HEK293 (cell line): Measurements from ENCODE around the gene CNTN4.

Source experiments
- CTCF ChIP-seq: fragments of 450-650 bp; formaldehyde crosslinking; IDR thresholded peaks from 2 replicates; pipeline ENCODE4 v1.5.1; 2016; ENCODE audit warnings: missing biosample characterization, missing genetic modification characterization
- PRDM1 ChIP-seq: fragments of 450-650 bp; formaldehyde crosslinking; IDR thresholded peaks from 2 replicates; pipeline ENCODE4; 2016; ENCODE audit warnings: missing biosample characterization, missing genetic modification characterization
- PRDM10 ChIP-seq: fragments of 450-650 bp; formaldehyde crosslinking; IDR thresholded peaks from 2 replicates; pipeline ENCODE4 v1.5.1; 2016; ENCODE audit warnings: missing biosample characterization, missing genetic modification characterization
- ZBTB10 ChIP-seq: fragments of 450-650 bp; formaldehyde crosslinking; IDR thresholded peaks from 2 replicates; pipeline ENCODE4 v1.5.1; 2016; ENCODE audit warnings: missing biosample characterization, missing genetic modification characterization
- ZBTB21 ChIP-seq: fragments of 450-650 bp; formaldehyde crosslinking; IDR thresholded peaks from 2 replicates; pipeline ENCODE4 v1.5.1; 2017; ENCODE audit warnings: missing biosample characterization, missing genetic modification characterization
- ZIC2 ChIP-seq: fragments of 450-650 bp; formaldehyde crosslinking; IDR thresholded peaks from 2 replicates; pipeline ENCODE4 v1.5.1; 2016; ENCODE audit warnings: missing biosample characterization, missing genetic modification characterization
- ZNF10 ChIP-seq: fragments of 450-650 bp; formaldehyde crosslinking; IDR thresholded peaks from 2 replicates; pipeline ENCODE4 v1.5.1; 2017; ENCODE audit warnings: missing biosample characterization, missing genetic modification characterization
- ZNF707 ChIP-seq: fragments of 450-650 bp; formaldehyde crosslinking; IDR thresholded peaks from 2 replicates; pipeline ENCODE4 v1.5.1; 2016; ENCODE audit warnings: missing biosample characterization, missing genetic modification characterization
- ZSCAN16 ChIP-seq: fragments of 450-650 bp; formaldehyde crosslinking; IDR thresholded peaks from 2 replicates; pipeline ENCODE4 v1.5.1; 2016; ENCODE audit warnings: missing biosample characterization, missing genetic modification characterization

GRCh38 chr3:3005146-3005744 lies 906.6 kb downstream of the CNTN4 start:
- TF ChIP-seq ZSCAN16 (tag by site-specific recombination): no peak
- TF ChIP-seq CTCF (tag by site-specific recombination): no peak
- no peak for TF ChIP-seq ZNF707 (tag by site-specific recombination)
- TF ChIP-seq ZBTB21 (tag by site-specific recombination): no peak
- no peak for TF ChIP-seq PRDM10 (tag by site-specific recombination)
- no peak for TF ChIP-seq ZNF10 (tag by site-specific recombination)
- TF ChIP-seq ZIC2 (tag by site-specific recombination): no peak
- no peak for TF ChIP-seq PRDM1 (tag by site-specific recombination)
- no peak for TF ChIP-seq ZBTB10 (tag by site-specific recombination)
